NCI-H226 (cell line): Measurements from ENCODE around the gene CPSF2.
"Not testable (repeated sequence)": the region's sequence is repeated elsewhere in the genome, so short reads cannot be mapped to it uniquely, and the experiment has no call there.

Experiments
- DNase-seq: peaks from one replicate; pipeline ENCODE4 v3.0.0-alpha.2; 2015

Gene CPSF2

DNA sequence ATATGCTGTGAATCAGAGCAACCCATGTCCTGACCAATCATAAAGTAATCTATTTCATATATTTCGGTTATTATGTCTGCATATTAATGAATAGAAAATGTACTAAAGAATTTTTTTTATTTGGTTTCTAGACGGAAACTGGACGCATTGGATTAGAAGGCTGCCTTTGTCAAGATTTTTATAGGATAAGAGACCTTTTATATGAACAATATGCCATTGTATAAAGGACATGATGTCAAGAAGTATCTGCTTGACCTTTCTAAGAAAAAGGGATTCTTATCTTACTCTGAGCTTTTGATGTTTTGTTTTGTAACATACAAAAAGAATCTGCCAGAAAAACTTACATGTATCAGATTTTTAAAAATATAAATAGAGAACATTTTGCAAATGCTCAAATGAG is 39.8 kb downstream of the CPSF2 start:
- DNase-seq = no peak

DNA sequence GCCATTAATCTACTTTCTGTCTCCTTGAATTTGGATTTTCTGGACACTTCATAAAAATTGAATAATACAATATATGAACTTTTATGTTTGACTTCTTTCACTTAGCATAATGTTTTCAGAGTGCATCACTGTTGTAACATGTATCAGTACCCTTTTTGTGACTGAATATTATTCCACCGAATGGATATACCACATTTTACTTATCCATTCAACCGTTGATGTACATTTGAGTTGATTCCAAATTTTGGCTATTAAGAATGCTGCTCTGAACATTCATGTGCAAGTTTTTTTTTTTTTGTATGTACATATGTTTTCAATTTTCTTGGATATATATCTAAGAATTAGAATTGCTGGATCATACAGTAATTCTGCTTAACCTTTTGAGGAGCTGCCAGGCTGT is 43.2 kb downstream of the CPSF2 start:
- no peak for DNase-seq

DNA sequence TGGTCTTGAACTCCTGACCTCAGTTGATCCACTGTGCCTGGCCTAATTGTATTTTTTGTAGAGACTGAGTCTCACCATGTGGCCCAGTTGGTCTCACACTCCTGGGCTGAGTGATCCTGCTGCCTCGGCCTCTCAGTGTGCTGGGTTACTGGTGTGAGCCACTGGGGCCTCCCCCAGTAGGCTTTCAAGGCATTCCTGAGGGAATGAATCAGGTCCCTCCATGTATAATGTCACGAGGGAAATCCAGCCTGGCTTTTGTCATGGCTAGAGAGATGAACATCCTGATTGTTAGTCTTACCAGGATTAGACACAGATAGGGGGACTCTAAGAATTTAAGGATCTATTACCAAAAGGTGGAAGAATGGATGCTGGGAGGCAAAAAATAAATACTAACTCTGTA is 51.9 kb downstream of the CPSF2 start:
- no peak for DNase-seq

DNA sequence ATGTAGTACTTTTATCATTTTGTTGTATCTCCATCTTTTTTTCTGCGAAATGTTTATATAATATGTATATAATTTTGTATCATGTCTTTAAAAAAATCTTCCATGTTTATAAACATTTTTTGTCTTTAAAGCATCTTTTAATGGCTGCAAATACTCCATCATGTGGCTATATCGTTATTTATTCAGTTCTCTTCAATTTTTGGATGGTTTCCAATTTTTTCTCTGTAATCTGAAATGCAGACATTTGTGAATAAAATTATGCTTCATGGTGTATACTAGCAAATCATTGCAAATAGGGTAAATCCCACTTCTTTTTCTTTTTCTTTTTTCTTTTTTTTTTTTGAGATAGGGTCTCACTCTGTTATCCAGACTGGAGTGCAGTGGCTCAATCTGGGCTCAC is 54.0 kb downstream of the CPSF2 start:
- DNase-seq = no peak

GRCh38 chr14:92176476-92176875 is 54.7 kb downstream of the CPSF2 start:
- no peak for DNase-seq

- DNase-seq = not testable (repeated sequence)
Observed at GRCh38 chr14:92179178-92179577, 57.4 kb downstream of the CPSF2 start.

DNA sequence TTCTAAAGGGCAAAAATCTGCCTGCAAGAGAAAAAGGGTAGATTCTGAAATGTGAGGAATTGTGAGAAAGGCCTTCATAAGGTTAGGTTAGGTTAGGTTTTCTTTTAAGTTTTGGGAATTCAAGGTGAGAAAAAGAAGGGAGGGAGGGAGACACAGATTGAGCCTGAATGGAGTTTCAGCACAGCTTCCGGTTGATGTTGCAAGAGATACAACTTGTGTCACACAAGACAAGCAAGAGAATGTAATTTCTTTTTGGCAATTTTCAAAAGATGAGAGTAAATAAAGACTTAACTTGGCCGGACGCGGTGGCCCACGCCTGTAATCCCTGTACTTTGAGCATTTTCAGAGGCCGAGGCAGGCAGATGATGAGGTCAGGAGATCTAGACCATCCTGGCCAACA is 63.8 kb downstream of the CPSF2 start:
- DNase-seq = no peak

- DNase-seq = not testable (repeated sequence)
Observed at GRCh38 chr14:92187616-92188015, 65.8 kb downstream of the CPSF2 start.

DNA sequence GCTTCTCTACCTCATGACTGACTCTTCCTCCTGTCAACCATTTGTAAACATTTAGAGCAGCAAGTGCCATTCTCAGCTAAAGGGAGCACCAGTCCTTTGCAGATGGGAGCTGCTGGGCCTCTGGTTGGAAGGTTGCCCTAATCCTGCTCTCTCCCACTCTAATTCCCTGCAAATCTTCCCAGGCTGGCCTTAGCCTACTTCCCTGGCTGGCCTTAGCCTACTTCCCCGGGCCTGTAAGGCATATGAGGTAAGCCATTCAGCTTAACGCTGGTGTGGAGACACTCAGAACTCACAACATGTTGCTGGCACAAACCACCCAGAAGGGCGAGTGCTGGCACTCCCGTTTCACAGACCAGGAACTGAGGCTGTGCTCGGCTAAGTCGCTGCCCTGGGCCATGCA is 69.0 kb downstream of the CPSF2 start:
- DNase-seq = no peak

DNA sequence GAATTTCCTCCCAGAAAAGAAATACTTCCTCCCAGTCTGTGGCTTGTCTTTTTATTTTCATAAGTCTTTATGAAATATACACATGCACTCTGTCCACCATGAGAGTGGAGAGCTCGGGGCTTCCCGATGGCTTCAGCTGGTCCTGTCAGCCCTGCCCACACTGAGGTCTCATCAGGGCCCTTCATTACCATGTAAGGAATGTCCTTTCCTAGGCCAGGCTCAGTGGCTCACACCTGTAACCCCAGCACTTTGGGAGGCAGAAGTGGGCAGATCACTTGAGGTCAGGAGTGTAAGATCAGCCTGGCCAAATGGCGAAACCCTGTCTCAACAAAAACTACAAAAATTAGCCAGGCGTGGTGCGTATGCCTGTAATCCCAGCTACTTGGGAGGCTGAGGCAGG is 77.0 kb downstream of the CPSF2 start:
- DNase-seq = no peak

DNA sequence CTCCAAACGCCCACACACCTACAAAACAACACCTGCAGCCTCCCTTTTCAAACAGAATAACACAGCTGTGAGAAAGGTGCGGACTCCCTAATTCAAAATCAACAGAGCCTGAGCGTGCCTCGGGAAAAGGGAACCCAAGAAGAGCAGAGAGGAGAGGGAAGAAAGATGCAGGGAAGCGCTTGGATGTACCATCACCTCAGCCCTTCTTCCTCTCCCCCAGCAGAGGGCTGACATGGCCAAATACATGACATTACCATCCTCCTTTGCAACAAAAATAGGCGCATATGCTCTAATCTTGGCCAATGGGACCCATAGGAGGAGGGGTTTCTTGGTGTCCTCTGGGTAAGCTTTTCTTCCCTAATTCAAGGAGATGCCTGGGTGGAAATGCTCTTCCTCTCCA is 78.0 kb downstream of the CPSF2 start:
- no peak for DNase-seq

DNA sequence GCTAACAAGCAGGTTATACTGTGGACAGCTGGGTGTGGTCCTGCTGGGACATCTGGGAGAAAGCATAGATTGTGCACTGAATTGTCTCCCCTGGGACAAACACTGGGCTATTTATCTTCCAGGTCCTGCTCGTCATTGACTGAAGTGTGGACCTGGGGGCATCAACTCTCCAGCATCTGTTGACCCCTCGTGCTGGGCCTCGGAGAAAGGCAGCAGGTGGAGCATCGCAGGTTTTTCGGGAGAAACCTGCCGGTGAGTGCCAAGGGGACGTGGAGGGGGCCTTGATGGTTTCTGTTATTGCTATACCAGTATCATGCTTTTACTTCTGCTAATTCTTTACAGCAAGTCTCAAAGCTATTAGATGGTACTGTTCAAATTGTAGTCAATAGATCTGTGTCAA is 81.3 kb downstream of the CPSF2 start:
- no peak for DNase-seq

- no peak for DNase-seq
Observed at GRCh38 chr14:92204792-92205191, 83.0 kb downstream of the CPSF2 start.

DNA sequence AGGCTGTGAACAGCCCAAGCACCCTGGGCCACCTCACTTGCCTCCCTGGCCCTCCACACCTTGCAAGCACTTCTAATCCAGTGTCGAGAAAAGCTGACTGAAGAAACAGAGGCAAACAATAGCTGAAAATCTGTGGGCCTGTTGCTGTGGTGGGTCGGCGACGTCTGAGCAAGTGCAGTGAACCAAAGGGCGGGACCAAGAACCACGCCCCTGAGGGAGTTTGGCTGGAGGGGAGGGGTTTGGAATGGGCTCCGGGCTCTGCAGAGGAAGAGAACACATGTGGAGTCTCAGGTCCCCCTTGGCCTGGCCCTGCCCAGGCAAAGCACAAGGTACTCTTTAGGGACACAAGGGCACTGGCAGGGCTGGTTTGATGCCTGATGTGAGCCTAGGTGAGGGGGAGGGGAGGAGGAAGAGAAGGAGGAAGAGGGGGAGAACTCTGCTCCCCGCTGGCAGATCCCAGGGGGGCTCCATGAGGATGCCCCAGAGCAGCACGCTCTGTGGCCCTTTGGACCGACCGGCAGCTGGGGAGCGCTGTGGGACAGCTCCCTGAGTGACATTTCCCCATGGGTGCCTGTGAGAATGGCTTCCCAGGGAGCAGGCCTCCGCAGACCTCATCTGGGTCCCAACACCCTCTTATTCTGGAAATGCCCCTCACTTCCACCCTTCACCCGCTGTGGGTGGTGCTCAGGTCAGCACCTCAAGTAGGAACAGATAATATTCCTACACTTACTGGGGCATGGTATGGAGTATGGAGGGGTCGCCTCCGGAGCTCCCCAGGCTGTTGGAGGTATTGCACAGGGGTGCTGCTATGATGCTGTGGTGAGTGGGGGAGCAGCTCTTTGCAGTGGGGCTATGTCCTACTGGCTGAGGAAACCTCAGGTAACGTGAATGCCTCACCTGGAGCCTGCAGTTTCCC is 85.5 kb downstream of the CPSF2 start:
- no peak for DNase-seq

DNA sequence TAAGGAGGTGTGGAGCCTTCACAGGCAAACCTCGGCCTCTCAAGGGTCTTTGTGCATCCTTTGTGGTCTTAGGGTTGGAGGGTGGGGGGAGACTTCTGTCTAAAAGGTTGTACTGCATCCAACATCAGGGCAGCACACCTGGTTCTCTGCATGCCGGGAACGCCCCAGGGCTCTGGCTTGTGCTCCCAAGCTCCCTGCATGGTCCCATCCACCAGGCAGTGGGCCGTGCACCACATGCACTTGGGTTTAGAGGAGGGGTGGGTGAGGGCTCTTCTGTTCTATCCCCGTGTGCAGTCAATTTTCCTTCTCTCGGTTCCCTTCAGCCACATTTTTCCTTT is 86.1 kb downstream of the CPSF2 start:
- DNase-seq = no peak

- DNase-seq = no peak
Observed at GRCh38 chr14:92209141-92209540, 87.4 kb downstream of the CPSF2 start.

GRCh38 chr14:92213125-92213524 is 91.4 kb downstream of the CPSF2 start:
- DNase-seq = not testable (repeated sequence)

DNA sequence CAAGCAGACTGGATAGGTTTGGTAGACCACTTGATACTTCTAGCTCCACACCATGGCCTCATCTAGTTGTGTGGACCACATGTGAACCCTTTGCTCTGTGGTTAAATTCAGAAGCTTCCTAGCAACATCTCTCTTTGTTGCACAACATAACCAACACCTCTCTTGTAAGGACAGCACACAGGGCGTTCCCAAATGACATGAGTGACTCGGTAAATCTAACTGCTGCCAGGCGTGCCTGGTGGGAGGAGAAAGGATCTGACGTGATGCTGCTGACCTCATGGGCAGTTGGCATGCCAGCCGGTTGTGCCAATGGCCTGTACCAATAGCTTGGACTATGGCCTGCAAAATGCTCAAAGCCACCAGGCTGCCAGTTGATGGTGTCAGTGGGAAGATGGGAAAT is 93.8 kb downstream of the CPSF2 start:
- no peak for DNase-seq

- no peak for DNase-seq
Observed at GRCh38 chr14:92217936-92218335, 96.2 kb downstream of the CPSF2 start.
